ENCODE results near the gene HLX. TPM values are rescaled to one million over a fixed set of nuclear protein-coding genes. Genes with fewer than 3 reads are reported as not detected.

HLX gene
- total RNA-seq, 1 experiment from 2014 or later, result 1.8 TPM

- POLR2A ChIA-PET, result no interaction called here
- intact Hi-C loops (cut with micrococcal nuclease), result no loop called here
- Histone ChIP-seq H3K9me3 (ENCODE audit: control insufficient read depth in 1 of 2, insufficient read depth in 1 of 2, low read depth in 1 of 2, low read length in 2 of 2) (no peaks in the 10 kb centered on the region), H3K27me3 (ENCODE audit: insufficient read depth, low read length) (peaks cover 7% of the 10 kb centered on the region; the same call in 1 of the 2 replicates), H3K4me1 (ENCODE audit: control insufficient read depth in 1 of 2, insufficient read depth in 2 of 2, low read length in 2 of 2) (no peaks in the 10 kb centered on the region), H3K27ac (ENCODE audit: low read depth, low read length) (no peak overlapping the region), H3K9me2 (ENCODE audit: insufficient read depth) (no peaks in the 10 kb centered on the region), H3K4me2 (ENCODE audit: low read length) (no peak overlapping the region), H4K20me1 (ENCODE audit: insufficient read depth) (no peaks in the 10 kb centered on the region), H2AFZ (ENCODE audit: low read depth, low read length, poor library complexity, severe bottlenecking) (no peak overlapping the region), H3K4me3 (replicated peaks in 1 of 2; ENCODE audit: low read depth in 1 of 2, low read length in 2 of 2) (no peak overlapping the region), H3K36me3 (ENCODE audit: control insufficient read depth in 1 of 2, insufficient read depth in 2 of 2, low read length in 2 of 2) (no peaks in the 10 kb centered on the region), H3K9ac (ENCODE audit: low read length) (no peak overlapping the region), H3K79me2 (ENCODE audit: insufficient read depth, low read length) (no peaks in the 10 kb centered on the region)
- TF ChIP-seq TCF7L2 (IDR thresholded peaks at IDR 0.05; ENCODE audit: borderline replicate concordance, extremely low read depth, insufficient read depth, insufficient read length) (no peak), ELF1 (IDR thresholded peaks at IDR 0.05; ENCODE audit: borderline replicate concordance, low read depth) (no peak)
- RAD21 ChIA-PET (ENCODE audit: low non-redundant PET in 1 of 2, low total read pairs in 2 of 2, uncharacterized antibody in 2 of 2, unreplicated experiment in 2 of 2), result no interaction called here
- DNase-seq (ENCODE audit: low read depth, low spot score) (no peak), ATAC-seq (no peak)
- no TSS peak for BruUV-seq (replicated peaks)
- CTCF ChIA-PET, result no interaction called here
Observed at GRCh38 chr1:220910021-220910420, 30.8 kb downstream of the HLX start.

- H3K4me2 ChIP-seq (ENCODE audit: low read length), result no peak overlapping the region
- no peaks in the 10 kb centered on the region for H3K9me3 ChIP-seq (ENCODE audit: control insufficient read depth in 1 of 2, insufficient read depth in 1 of 2, low read depth in 1 of 2, low read length in 2 of 2)
- H2AFZ ChIP-seq (ENCODE audit: low read depth, low read length, poor library complexity, severe bottlenecking), result no peak overlapping the region
- POLR2A ChIA-PET, result no interaction called here
- no TSS peak for BruUV-seq (replicated peaks)
- H3K4me1 ChIP-seq (ENCODE audit: control insufficient read depth in 1 of 2, insufficient read depth in 2 of 2, low read length in 2 of 2), result no peaks in the 10 kb centered on the region
- H3K27ac ChIP-seq (ENCODE audit: low read depth, low read length), result no peak overlapping the region
- H3K9ac ChIP-seq (ENCODE audit: low read length), result no peak overlapping the region
- no peaks in the 10 kb centered on the region for H3K36me3 ChIP-seq (ENCODE audit: control insufficient read depth in 1 of 2, insufficient read depth in 2 of 2, low read length in 2 of 2)
- TF ChIP-seq ELF1 (IDR thresholded peaks at IDR 0.05; ENCODE audit: borderline replicate concordance, low read depth), result no peak
- no peak for TF ChIP-seq ZBTB33 (IDR thresholded peaks at IDR 0.05; ENCODE audit: extremely low read depth, insufficient replicate concordance, low read length)
- no peak for TF ChIP-seq EZH2phosphoT487 (IDR thresholded peaks at IDR 0.05; ENCODE audit: borderline replicate concordance)
- no peak for TF ChIP-seq ZNF274 (IDR thresholded peaks at IDR 0.05; ENCODE audit: low read depth, low read length)
- TF ChIP-seq CBX3 (IDR thresholded peaks at IDR 0.05; ENCODE audit: low read depth), result no peak
- TF ChIP-seq CEBPB (IDR thresholded peaks at IDR 0.05; ENCODE audit: low read depth), result no peak
- no peak for TF ChIP-seq SRF (IDR thresholded peaks at IDR 0.05; ENCODE audit: low read depth)
- no peak for TF ChIP-seq ATF3 (IDR thresholded peaks at IDR 0.05)
- no peak for TF ChIP-seq SP1 (IDR thresholded peaks at IDR 0.05; ENCODE audit: low read depth)
- no peak for TF ChIP-seq FOSL1 (IDR thresholded peaks at IDR 0.05; ENCODE audit: low read depth)
- no peak for TF ChIP-seq SIN3A (IDR thresholded peaks at IDR 0.05; ENCODE audit: low read depth)
- no peak for TF ChIP-seq POLR2A (IDR thresholded peaks at IDR 0.05; ENCODE audit: borderline replicate concordance, extremely low read depth, insufficient read depth, insufficient read length)
- no peak for TF ChIP-seq EZH2 (IDR thresholded peaks at IDR 0.05)
- TF ChIP-seq EGR1 (IDR thresholded peaks at IDR 0.05; ENCODE audit: low read depth), result no peak
- intact Hi-C loops (cut with micrococcal nuclease), result no loop called here
- RAD21 ChIA-PET (ENCODE audit: low non-redundant PET in 1 of 2, low total read pairs in 2 of 2, uncharacterized antibody in 2 of 2, unreplicated experiment in 2 of 2), result no interaction called here
- H4K20me1 ChIP-seq (ENCODE audit: insufficient read depth), result no peaks in the 10 kb centered on the region
- ATAC-seq, result no peak
- H3K4me3 ChIP-seq (replicated peaks in 1 of 2; ENCODE audit: low read depth in 1 of 2, low read length in 2 of 2), result no peak overlapping the region
- H3K27me3 ChIP-seq (ENCODE audit: insufficient read depth, low read length), result 0 out of 2 replicates have a peak, but pooled peaks cover 3% of the 10 kb centered on the region
- H3K79me2 ChIP-seq (ENCODE audit: insufficient read depth, low read length), result no peaks in the 10 kb centered on the region
- DNase-seq (ENCODE audit: low read depth, low spot score), result no peak
- CTCF ChIA-PET, result no interaction called here
- no peaks in the 10 kb centered on the region for H3K9me2 ChIP-seq (ENCODE audit: insufficient read depth)
Observed at GRCh38 chr1:220914283-220915116, 35.3 kb downstream of the HLX start.

Measured in HCT116 (cell line).